ENCODE measurements around the gene FIGNL1.

GRCh38 chr7:50427518-50427917 is 22.6 kb downstream of the FIGNL1 start:
- no peak for TF ChIP-seq CTCF (IDR thresholded peaks at IDR 0.05; ENCODE audit: insufficient read depth, low read length, poor library complexity, severe bottlenecking)
- no peak for TF ChIP-seq EZH2phosphoT487 (conservative IDR thresholded peaks at IDR 0.05; ENCODE audit: low read length)

All from SU-DHL-6 (cell line).